Measurements from ENCODE around the gene ZFAND5. TPM values are rescaled to one million over a fixed set of nuclear protein-coding genes. Genes with fewer than 3 reads are reported as not detected.

Gene ZFAND5
- total and polyA plus RNA-seq, 2 experiments from 2014 or later: 138 to 216 TPM

- H3K27ac ChIP-seq (ENCODE audit: low read depth): no peak overlapping the region
- H3K4me3 ChIP-seq: no peak overlapping the region
- H3K4me1 ChIP-seq (ENCODE audit: insufficient read depth): no peaks in the 10 kb centered on the region
- H3K27me3 Mint-ChIP-seq (ENCODE audit: insufficient read depth, low read depth, poor library complexity): no peaks in the 10 kb centered on the region
- DNase-seq (ENCODE audit: low spot score): no peak
- no peaks in the 10 kb centered on the region for H3F3A ChIP-seq (replicated peaks; ENCODE audit: low read depth)
- ATAC-seq: no peak
- peaks cover 3% of the 10 kb centered on the region; the same call in 1 of the 2 replicates for H3K9me2 ChIP-seq (ENCODE audit: insufficient read depth)
- H3K4me1 Mint-ChIP-seq: peaks cover 3% of the 10 kb centered on the region; the same call in 1 of the 3 replicates
- no peak overlapping the region for H3K4me2 ChIP-seq
- no peaks in the 10 kb centered on the region for H3K36me3 Mint-ChIP-seq (ENCODE audit: low read depth)
- no peak overlapping the region for H3K27ac Mint-ChIP-seq
- H3K36me3 ChIP-seq (ENCODE audit: insufficient read depth): no peaks in the 10 kb centered on the region
- H2AFZ ChIP-seq: no peak overlapping the region
- no peaks in the 10 kb centered on the region for H3K9me3 Mint-ChIP-seq
- H4K20me1 ChIP-seq (replicated peaks; ENCODE audit: insufficient read depth): no peaks in the 10 kb centered on the region
- H3K79me2 ChIP-seq (replicated peaks; ENCODE audit: insufficient read depth): no peaks in the 10 kb centered on the region
- no peaks in the 10 kb centered on the region for H3K27me3 ChIP-seq (ENCODE audit: insufficient read depth)
- H3K4me3 Mint-ChIP-seq: no peak overlapping the region
- TF ChIP-seq ZNF114 (CRISPR knock-in tag; IDR thresholded peaks at IDR 0.05): no peak
- TF ChIP-seq JUNB (IDR thresholded peaks at IDR 0.05; ENCODE audit: unreplicated experiment): no peak
- no peak for TF ChIP-seq CTCF (conservative IDR thresholded peaks at IDR 0.05; ENCODE audit: low read depth in 2 of 2)
- no peak for TF ChIP-seq ZNF462 (CRISPR knock-in tag; IDR thresholded peaks at IDR 0.05)
- no peak for TF ChIP-seq NANOG (IDR thresholded peaks at IDR 0.05; ENCODE audit: borderline replicate concordance)
- TF ChIP-seq ETS1 (IDR thresholded peaks at IDR 0.05): no peak
- no peak for TF ChIP-seq ZNF331 (CRISPR knock-in tag; IDR thresholded peaks at IDR 0.05; ENCODE audit: low read depth)
- no peak for TF ChIP-seq POLR2AphosphoS5 (IDR thresholded peaks at IDR 0.05; ENCODE audit: low read depth)
- TF ChIP-seq STAT1 (IDR thresholded peaks at IDR 0.05; ENCODE audit: unreplicated experiment): no peak
- no peak for TF ChIP-seq REST (IDR thresholded peaks at IDR 0.05; ENCODE audit: unreplicated experiment)
- no peak for TF ChIP-seq EZH2phosphoT487 (IDR thresholded peaks at IDR 0.05; ENCODE audit: unreplicated experiment)
- no peak for TF ChIP-seq EZH2 (IDR thresholded peaks at IDR 0.05; ENCODE audit: low read depth, unreplicated experiment)
- TF ChIP-seq CREB1 (CRISPR knock-in tag; IDR thresholded peaks at IDR 0.05; ENCODE audit: low read depth): no peak
Measured at GRCh38 chr9:72337286-72337685, 27.7 kb downstream of the ZFAND5 start.
